NCI-H1092 (cell line): ENCODE data around the gene IGSF9B.
"Not testable (repeated sequence)": the region's sequence is repeated elsewhere in the genome, so short reads cannot be mapped to it uniquely, and the experiment has no call there.

ENCODE experiments used
- DNase-seq: peaks from one replicate; lab custom pipeline; 2025; lab: John Stamatoyannopoulos, UW

The IGSF9B gene

GRCh38 chr11:133956650-133957633, at the start of gene IGSF9B:
Gene IGSF9B, minus strand, starts transcription at chr11:133956968. Its CDS starts 214 bp downstream, at chr11:133956754.
- peak; percentile 91 for DNase-seq

- DNase-seq, result no peak
Measured at GRCh38 chr11:134004496-134005172, 47.9 kb upstream of the IGSF9B start.

- no peak for DNase-seq
Measured at GRCh38 chr11:134003792-134004495, 47.2 kb upstream of the IGSF9B start.

DNA sequence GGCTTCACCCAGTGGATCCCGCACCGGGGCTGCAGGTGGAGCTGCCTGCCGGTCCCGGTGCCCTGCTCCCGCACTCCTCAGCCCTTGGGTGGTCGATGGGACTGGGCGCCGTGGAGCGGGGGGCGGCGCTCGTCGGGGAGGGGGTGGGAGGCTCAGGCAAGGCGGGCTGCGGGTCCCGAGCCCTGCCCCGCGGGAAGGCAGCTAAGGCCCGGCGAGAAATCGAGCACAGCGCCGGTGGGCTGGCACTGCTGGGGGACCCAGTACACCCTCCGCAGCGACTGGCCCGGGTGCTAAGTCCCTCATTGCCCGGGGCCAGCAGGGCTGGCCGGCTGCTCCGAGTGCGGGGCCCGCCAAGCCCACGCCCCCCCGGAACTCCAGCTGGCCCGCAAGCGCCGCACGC, 46.1 kb upstream of the IGSF9B start:
- DNase-seq, result not testable (repeated sequence)

- not testable (repeated sequence) for DNase-seq
Measured at GRCh38 chr11:134002338-134002737, 45.6 kb upstream of the IGSF9B start.

DNA sequence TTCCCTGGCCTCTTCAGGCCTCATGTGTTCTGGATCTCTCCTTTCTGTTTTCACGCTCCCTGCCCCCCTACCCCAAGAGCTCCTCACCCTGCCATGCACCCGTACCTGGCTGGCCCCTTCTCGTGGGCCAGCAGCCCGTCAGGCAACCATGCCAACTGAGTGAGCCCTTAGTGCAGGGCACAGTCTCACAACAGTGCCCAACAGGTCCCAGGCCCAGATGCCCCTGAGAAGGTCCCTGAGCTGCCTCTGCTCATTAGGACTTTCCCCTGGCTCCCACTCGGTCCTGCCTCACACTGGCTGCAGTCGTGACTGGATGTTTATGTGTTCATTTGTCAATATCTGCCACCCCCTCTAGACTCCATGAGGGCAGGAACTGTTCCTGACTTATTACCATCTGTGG, 44.8 kb upstream of the IGSF9B start:
- no peak for DNase-seq

GRCh38 chr11:134001088-134001487, 44.3 kb upstream of the IGSF9B start:
- no peak for DNase-seq

DNA sequence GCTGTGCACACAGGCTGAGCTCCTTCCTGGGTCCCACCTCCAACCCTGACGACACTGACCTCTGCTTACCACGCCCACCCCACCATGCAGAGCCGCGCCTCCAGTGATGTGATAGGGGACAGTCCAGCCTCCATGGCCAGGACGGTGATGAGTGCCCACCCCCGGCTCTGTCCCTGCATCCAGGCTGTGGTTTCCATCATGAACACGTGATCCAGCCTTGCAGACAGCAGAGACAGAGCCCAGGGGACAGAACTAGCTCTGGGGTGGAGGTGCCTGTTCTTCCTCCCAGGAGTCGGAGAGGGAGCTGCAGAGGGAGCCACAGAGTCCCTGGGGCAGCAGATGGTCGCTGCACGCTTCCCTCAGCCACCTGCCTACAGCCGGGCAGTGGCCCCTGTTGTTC, 42.6 kb upstream of the IGSF9B start:
- no peak for DNase-seq

- no peak for DNase-seq
Measured at GRCh38 chr11:133997554-133997953, 40.8 kb upstream of the IGSF9B start.

DNA sequence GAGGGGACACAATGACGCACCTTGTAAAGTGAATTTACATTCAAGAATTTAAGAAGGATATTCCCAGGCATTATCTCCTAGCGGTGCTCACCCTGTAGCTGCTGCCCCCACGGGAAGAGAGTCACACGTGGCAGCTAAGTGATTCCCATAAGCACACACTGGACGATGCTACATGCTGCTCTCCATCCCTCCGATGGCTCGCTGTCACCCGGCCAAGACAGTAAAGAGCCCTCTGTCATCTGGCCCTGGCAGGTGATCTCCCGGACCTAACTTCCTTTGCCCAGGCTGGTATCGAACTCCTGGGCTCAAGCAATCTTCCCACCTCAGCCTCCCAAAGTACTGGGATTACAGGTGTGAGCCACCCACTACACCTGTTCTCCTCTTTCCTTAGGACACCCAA, 39.9 kb upstream of the IGSF9B start:
- DNase-seq, result no peak

DNA sequence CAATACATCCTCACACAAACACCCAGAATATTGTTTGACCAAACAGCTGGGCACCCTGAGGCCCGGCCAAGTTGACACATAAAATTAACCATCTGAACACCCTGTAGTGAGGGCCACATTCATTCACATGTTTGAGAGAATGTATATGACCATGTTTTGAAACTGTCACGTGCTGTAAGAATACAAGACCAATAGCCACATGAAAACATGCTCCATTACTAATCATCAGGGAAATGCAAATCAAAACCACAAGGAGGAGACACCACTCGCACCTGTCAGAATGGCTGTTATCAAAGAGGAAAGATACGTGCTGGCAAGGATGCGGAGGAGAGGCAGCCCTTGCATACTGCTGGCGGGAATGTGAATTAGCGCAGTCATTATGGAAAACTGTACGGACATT, 38.3 kb upstream of the IGSF9B start:
- no peak for DNase-seq

DNA sequence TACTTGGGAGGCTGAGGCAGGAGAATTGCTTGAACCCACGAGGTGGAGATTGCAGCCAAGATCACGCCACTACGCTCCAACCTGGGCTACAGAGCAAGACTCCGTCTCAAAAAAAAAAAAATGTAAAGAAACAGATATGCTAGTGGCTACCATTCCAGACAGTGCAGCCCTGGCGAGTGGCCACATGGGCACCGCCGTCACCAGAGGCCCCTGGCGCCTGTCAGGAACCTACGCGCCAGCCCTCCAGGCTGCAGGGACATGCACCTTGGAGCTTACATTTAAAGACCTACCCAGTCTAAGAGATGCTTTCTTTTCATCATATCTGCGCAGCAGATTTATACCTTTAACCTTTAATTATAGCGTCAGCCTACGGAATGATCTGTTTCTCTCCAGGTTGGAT, 37.2 kb upstream of the IGSF9B start:
- no peak for DNase-seq

DNA sequence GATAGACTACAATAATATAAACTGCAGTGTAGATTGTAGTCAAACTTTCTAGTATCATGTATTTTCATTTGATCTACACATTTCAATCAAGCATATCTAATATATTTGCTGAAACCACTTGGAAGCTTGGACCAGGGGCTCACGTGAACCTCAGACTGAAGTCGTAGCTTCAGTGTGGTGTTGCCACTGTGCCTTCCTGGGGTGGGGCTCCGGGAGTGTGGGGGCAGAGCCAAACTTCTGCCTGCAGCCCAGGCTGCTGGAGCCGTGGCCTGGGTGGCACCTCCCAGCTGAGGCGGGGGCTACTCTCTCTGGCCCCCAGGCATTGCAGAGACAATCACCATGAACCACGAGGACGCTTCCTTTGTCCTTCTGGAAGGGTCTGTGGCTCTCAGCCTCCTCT, 36.3 kb upstream of the IGSF9B start:
- no peak for DNase-seq

DNA sequence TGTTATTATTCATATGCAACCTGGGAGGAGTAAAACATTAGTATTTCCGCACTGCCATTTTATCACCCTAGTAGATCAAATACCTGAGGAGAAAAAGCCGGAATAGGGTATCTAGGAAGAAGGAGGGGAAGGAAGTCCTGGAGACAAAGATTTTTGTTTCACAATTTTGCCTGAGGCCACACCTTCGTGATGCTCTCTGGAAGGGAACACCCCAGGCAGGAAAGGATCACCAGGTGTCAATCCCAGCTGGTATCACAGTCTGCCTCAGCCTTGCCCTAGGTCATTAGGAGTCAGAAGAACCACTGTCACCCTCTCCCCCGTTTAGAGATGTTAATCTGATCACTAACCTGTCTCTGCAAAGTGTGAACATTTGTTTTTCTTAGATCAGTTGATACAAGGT, 35.4 kb upstream of the IGSF9B start:
- no peak for DNase-seq

- DNase-seq, result no peak
Measured at GRCh38 chr11:133991101-133991500, 34.3 kb upstream of the IGSF9B start.

GRCh38 chr11:133990501-133990900, 33.7 kb upstream of the IGSF9B start:
- no peak for DNase-seq

GRCh38 chr11:133988686-133989410, 32.1 kb upstream of the IGSF9B start:
- no peak for DNase-seq

DNA sequence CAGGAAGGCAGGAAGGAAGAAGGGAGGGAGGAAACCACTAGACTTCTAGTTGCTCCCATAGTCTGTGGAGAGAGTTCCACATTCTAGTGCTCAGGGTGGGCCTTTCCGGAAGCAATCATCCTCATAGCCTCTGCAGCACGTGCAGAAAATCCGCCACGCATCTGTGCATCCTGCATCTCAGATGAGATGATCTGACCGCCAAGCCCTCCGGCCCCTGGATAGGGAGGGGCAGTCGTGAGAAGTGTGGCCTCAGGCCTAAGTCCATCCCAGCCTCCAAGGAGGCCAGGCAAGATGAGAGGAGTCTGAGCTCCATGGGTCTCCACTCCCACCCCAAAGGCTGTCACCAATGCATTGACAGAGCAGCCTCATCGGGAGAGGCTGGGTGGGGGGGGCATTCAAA, 30.4 kb upstream of the IGSF9B start:
- no peak for DNase-seq

DNA sequence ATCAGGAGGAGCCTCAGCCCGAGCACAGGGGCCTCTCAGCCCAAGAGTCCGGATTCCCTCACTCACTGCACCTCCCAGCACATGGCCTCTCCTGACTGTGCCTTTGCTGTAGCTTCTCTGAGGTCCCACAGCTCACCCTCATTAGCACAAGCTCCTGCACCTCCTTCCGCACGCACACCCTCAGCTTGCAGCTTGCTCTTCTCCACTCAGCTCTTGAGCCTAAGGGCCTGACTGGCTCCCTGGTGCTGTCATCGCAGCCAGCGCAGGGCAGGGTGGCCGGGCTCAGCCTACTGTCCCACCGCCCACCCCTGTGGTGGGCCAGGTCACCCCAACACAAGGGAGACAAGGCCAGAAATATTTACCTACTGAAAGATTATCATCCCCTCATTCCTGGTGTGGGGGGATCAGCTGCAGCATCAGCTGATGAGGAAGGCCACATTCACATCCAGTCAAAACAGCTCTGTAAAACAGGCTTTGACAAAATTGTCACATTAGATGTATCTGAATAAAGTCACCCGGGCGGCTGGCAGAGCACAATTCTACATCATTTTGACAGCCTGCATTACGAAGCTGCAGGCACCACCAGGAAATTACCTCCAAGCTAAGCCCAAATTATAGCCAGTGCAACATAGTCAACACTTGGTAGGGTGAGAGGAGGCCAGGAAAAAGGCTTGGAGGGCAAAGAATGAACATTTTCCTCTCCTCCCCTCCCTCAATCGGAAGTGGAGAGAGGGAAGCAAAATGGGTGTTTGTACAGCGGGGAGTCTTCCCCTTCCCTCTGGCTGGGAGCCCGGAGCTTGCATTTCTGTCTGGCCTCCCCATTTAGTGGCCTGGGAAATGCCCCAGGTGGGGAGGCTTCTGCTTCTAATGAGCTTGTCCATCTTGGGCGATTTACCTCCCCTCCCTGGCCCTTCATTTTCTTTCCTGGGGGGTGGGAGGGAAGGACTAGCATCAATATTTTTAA, 29.5 kb upstream of the IGSF9B start:
- DNase-seq, result peak; percentile 67

- no peak for DNase-seq
Measured at GRCh38 chr11:133984828-133985227, 28.1 kb upstream of the IGSF9B start.
